Daoy (cell line): Measurements from ENCODE around the gene TFDP1. TPM values are rescaled to one million over a fixed set of nuclear protein-coding genes. Genes with fewer than 3 reads are reported as not detected.

Experiments
- DNase-seq: peaks from one replicate; pipeline ENCODE4 v3.0.0-alpha.2; 2015; ENCODE audit warnings: low read depth
- total RNA-seq: library from RNA; depleted of rRNA; stranded (reverse); fragments of >200 nt; shearing (Covaris generic); gene quantifications from 2 replicates; pipeline ENCODE4 v1.2.3, GENCODE V29; 2014; rRNA removed

TFDP1 gene, protein sequence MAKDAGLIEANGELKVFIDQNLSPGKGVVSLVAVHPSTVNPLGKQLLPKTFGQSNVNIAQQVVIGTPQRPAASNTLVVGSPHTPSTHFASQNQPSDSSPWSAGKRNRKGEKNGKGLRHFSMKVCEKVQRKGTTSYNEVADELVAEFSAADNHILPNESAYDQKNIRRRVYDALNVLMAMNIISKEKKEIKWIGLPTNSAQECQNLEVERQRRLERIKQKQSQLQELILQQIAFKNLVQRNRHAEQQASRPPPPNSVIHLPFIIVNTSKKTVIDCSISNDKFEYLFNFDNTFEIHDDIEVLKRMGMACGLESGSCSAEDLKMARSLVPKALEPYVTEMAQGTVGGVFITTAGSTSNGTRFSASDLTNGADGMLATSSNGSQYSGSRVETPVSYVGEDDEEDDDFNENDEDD
- 67.3 and 83.6 TPM in 2 replicates for total RNA-seq

DNA sequence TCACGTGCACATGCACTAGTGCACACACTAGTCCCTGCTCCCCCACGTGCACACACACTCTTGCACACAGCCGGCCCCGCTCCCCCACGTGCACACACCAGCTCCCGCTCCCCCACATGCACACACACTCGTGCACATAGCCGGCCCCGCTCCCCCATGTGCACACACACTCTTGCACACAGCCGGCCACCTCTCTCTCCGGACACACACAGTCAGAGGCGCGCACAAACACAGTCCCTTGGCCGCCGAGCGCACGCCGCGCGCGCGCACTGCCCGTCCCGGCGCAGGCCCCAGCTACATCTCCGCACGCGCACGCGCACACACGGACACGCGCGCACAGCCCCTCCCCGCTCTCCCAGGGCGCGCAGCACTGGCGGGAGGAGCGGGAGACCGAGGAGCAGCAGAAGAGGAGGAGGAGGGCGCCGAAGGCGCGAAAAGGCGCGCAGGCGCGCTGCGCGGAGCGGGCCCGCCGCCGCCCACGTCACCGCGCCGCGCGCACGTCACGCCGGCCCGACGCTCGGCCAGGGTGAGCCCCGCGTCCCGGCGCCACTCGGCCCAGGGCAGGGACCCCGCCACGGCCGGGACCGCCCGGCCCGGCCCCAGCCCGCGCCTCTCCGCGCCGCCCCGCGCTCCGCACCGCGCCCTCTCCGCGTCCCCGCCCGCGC, at the start of gene TFDP1:
TFDP1 (plus strand) TSS at position 549 of the 665 bp plus-strand sequence. CDS start 1,085 bp downstream, outside the sequence.
- DNase-seq: peak; percentile 92

DNA sequence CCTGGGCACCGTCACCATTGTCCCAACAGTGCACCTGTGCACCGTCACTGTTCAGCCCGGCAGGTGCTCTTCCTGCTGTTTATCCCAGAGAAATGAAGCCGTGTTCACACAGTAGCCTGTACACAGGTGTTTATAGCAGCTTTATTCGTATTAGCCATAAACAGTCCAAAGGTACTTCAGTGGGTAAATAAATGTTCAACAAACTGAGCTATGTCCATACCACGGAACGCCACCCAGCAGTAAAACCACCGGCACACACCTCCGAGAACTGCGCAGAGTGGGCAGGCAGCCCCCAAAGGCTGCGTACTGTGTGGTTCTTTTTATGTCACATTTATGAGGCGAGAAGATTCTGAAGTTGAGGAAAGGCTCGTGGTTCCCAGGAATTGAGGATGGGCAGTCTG, 49.2 kb upstream of the TFDP1 start:
- no peak for DNase-seq

DNA sequence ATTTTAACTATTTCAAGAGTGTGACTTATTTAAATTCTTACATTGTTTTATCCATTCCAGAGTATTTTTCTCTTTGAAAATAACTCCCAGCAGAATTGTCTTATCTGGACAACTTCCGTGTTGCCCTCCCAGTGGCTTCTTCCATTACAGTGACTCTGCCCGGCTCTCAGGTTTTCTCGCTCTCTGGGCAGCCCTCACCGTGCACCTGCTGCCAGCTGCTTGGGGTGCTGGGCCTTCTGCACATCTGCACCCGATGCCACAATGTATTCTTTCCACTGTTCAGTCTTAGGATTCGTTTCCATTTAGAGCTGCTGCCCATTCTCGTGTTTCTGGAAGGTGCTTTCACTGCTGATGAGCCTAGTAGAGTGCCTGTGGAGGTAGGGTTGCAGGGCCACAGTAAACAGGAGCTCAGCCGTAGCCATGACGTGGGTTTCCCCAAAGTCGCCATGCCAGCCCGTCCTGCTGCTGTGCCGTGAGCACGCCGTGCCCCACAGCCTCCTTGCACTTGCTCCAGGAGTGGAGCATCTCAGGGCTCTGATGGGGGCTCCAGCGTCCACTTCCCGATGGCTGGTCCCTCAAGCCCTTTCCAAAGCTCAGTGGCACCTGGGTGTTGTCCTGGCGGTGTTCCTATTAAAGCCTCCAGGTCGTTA, 48.0 kb upstream of the TFDP1 start:
- DNase-seq: no peak

DNA sequence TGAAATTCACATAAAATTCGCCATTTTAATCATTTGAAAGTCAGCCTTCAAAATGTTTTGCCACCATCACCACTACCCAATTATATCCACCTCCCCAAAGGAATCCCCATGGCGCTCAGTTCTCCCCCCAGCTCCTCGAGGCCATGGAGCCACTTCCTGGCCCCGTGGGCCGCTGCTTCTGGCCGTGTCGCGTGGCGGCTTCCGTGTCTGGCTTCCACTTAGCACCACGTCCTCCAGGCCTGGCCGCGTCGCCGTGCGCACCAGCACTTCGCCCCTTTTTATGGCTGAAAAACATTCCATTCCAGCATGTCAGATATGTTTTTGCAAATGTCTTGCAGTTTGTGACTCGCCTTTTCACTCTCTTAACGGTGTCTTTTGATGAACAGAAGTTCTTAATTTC, 47.3 kb upstream of the TFDP1 start:
- no peak for DNase-seq

DNA sequence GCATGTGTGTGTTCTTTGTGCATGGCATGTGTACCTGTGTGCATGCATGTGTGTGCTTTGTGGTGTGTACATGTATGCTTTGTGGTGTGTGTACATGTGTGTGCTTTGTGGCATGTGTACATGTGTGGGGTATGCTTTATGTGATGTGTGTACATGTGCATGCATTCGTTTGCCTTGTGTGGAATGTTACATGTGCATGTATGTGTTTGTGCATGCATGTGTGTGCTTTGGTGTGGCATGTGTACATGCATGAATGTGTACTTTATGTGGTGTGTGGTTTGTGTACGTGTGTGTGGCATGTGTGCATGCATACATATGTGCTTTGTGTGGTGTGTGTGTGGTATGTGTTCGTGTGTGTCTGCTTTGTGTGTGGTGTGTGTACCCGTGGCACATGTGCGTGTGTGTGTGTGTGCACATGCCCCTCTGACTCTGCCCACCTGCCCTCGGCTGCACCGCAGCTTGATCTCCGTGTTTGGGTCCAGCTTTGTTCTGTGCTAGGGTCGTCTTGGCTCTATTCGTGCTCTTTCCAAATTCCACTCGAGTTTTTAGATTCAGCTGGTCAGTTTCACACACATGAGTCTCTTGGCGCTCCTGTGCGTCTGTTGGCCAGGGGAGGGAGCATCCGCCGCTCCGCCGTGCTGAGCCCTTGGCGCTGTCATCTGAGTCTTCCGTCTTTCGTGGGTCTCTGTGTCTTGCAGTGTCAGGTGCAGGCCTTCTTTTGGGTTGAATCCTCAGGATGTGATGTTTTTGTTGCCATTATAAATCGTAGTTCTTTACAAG, 46.5 kb upstream of the TFDP1 start:
- DNase-seq: no peak

DNA sequence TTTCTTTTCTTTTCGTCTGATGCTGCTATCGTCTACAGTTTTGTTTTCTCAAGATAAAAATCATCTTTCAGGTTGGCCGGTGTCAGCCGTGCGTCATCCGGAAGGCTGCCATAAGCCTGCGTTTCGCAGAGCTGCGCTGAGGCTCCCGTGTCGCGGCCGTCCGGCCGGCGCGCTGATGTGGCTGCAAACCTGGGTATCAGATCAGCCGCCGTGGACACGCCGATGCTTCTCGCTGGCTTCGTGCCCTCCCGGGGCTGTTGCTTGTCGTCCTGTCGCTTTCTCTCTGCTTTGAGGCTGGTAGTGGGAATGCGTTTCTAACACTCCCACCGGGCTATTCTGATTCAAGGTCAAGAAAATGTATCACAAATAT, 45.9 kb upstream of the TFDP1 start:
- DNase-seq: no peak

DNA sequence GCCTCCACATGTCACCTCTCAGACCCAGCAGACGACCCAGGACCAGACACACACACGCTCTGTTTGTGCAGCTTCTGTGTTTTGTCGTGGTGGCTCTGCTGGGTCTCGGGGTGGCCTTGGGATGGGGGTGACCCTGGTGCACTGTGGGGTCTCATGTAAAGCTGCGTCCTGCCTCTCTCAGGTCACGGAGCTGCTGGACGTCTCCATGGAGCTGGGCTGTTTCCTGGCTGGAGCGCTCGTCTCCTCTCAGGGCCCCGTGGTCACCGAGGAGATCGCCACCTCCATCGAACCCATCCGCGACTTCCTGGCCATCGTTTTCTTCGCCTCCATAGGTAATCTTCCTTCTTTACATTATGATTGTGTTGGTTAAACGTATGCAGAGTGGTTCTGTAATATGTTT, 45.4 kb upstream of the TFDP1 start:
- no peak for DNase-seq

DNA sequence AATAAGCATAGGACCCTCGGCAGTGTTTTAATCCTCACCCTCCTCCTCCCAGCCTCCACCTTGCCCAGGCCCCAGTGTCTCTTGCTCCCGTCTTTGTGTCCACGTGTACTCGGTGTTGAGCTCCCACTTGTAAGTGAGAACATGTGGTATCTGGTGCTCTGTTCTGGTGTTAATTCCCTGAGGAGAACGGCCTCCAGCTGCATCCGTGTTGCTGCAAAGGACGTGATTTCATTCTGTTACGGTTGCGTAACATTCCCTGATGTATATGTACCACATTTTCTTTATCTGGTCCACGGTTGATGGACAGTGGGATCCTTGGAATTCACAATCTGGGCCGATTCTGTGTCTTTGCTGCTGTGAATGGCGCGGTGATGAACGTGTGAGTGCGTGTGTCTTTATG, 44.7 kb upstream of the TFDP1 start:
- DNase-seq: no peak

DNA sequence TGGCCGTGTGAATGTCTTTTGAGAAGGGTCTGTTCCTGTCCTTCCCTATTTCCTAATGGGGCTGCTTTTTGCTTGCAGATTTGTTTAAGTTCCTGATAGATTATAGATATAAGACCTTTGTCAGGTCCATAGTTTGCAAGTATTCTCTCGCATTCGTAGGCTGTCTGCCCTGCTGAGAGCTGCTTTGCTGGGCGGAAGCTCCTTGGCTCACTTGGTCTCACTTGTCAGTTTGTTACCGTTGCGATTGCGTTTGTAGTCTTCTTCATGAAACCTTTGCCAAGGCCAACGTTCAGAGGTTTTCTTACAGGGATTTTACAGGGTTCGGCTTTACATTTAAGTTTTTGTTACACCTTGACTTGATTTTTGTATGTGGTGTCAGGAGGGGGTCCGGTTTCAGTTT, 44.0 kb upstream of the TFDP1 start:
- no peak for DNase-seq

DNA sequence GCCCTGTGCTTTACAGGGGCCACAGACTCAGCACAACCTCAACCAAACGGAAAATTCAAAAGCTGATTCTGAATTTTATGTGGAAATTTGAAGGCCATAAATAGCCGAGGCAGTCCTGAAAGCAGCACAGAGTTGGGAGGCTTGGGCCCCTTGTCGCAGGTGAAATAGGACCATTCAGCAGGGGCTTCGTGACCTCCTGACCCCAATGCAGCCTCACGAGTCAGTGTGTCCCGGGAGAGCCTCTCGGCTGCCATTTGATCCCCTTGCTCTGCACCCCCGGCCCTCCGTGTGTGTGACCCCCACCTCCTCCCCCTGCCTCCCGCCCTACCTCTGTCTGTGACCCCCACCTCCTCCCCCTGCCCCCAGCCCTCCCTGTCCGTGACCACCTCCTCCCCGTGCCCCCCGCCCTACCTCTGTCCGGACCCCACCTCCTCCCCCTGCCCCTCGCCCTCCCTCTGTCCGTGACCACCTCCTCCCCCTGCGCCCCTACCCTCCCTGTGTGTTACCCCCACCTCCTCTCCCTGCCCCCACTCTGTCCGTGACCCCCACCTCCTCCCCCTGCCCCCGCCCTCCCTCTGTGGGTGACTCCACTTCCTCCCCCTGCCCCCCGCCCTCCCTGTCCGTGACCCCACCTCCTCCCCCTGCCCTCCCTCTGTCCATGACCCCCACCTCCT, 41.7 kb upstream of the TFDP1 start:
- no peak for DNase-seq

DNA sequence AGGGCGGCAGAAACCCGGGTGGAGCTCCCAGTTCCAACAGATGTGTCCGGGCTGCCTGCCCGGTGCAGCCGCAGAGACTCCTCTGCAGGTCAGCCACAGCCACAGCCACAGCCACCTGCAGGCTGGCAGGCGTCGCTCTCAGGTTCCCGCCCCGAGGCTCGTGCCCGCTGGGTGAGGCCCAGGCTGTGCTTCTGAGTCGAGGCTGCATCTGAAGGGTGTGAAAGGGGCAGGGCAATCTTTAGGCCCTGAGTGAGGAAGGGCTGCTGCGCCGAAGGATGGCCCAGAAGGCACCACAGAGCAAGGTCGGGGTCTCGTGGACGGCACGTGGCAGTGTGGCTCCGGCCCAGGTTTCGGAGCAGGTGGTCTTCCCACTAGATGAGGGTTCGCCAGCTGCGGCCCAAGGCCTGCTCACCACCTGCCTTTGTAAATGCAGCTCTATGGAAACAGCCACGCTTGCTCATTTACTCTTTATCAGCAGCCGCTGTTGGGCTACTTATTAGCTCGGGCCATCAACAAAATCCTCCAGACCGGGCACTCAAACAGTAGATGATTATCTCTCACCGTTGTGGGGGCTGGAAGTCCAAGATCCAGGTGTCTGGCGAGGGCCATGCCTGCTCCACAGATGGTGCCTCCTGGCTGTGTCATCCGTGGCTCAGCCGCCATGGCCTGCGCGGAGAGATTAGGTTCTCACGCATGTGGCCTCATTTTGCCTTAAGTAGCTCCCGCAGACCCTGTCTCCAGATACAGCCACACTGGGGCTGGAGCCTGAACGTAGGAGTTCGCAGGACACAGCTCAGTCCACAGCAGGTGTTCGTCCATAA, 40.3 kb upstream of the TFDP1 start:
- no peak for DNase-seq

DNA sequence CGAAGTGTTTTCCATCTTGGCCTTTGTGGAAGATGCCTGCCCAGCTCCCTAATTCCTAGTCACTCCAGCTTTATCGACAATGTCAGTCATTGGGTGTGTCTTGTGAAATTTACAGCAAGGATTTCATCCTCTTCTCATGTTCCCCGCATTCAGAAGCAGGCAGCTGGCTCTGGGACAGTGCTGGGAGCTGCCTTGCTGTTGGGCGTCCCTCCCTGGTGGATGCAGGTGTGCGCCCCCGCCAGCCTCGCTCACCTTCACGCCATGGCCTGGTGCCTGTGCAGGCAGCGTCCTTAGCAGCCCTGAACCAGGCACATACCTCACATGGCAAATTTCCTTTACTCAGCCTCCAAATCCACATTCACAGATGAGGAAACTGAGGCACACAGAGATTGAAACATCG, 39.7 kb upstream of the TFDP1 start:
- no peak for DNase-seq

DNA sequence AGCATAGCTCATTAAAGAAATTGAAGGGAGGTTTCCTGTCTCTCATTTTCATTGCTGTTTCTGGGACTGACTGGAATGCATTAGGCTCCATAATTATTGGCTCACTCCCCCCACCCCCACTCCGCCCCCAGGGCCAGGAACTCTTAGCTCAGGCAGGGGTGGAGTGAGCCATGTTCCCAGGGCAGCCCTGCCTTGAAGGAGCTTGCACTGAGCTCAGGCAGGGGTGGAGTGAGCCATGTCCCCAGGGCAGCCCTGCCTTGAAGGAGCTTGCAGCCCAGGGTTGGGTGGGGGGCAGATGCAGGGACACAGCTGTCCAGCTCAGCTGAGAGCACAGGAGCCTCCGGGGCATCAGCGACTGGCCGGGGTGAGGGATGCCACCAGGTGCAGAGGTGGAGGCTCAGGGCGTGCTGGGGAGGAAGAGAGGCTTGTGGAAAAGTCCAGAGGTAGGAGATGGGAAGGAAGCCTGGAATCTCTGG, 39.1 kb upstream of the TFDP1 start:
- no peak for DNase-seq

DNA sequence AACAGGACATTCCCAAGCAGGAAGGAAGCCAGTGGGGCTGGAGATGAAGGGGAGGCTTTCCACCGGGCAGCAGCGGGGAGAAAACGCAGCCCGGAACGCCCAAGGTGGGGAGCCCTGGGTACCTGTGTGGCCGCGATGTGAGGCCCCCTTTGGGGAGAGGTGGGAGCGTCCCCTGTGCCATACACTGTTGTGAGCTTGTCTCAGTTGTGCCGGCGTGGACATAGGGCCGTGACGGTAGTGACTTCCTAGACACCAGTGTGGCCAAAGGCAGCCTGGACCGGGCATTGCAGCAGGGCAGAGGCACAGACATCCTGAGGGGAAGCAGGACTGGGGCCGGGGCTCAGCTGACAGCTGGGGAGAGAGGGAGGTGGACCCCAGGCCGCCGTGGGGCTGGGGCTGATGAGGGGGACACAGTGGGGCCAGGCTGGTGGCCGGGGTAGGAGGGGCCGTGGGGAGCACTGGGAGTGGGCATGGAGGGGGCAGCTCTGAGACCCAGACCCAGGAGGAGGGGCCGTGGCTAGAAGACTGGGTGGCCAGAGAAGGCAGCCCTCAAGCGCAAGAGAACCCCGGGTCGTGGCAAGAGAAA, 38.5 kb upstream of the TFDP1 start:
- no peak for DNase-seq

DNA sequence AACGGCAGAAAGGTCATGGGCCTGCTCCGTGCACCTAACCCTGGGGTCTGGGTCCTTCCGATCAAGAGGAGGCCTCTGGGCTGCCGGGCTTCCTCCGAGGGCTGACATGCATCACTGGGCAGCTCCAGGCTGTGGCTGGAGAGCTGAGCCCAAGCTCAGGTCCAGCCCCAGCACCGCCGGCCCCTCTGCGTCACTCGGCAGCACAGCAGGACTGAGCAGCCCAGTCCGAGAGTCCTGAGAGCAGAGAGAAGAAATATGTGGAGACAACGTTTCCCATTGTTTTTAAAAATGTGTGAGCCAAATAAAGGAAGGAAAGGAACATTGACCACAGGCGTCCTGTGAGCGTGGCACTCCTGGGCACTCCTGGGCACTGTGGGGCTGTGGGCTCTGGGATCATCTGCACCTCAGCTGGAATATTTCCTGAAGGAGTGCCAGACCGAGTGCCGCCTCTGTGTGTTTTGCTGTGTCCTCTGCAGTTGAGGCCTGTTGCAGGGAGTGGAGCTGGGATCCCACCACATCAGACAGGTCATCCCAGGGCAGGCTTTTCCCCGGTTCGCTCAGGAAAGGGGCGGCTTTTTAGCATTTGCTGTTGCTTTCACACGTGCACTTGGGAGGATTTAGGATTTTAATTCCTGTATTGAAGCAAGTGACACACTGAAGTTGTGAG, 37.8 kb upstream of the TFDP1 start:
- no peak for DNase-seq

DNA sequence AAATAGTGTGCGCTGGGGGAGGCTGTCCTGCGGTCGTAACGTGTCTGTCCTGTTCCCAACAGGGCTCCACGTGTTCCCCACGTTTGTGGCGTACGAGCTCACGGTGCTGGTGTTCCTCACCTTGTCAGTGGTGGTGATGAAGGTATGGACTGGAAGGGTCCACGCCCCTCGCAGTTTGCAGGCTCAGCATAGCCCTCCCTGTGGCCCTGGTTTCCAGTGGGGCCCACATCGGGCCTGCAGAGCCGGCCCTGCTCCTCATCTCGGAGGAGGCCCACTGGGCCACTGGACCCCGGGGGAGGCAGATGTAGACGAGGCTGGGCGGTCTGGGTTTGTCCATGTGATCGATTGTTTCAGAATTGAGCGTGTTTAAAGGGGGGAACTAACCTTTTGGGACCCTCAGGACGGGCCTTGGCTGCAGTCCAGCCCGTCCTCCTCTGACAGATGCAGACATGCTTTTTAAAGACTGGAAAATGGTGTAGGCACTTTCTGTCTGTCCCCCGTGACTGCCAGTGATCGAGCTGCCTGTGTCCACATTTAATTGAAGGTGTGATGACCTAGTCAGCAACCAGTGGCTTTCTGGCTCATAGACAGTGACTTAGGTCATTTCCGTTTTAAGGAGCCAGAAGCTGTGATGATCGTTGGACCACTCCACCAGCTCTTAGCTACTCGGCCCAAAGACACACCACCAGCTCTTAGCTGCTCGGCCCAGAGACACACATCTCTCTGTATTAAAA, 37.1 kb upstream of the TFDP1 start:
- DNase-seq: peak; percentile 74

DNA sequence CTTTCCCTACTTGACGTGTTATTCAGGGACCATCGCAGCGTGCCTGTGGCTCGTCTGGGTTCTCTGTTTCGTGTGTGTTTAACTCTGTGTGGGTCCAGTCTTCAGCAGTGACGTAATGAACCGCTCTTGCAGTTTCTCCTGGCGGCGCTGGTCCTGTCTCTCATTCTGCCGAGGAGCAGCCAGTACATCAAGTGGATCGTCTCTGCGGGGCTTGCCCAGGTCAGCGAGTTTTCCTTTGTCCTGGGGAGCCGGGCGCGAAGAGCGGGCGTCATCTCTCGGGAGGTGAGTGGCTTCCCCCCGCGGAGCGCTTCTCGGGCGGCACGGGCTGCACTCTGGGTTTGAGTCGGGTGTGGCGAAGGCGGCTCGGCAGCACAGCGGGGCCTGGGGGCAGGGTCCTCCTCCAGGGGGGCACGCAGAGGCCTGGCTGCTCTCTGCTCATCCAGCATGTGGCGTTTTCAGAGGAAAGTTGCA, 36.3 kb upstream of the TFDP1 start:
- DNase-seq: peak; percentile 64

DNA sequence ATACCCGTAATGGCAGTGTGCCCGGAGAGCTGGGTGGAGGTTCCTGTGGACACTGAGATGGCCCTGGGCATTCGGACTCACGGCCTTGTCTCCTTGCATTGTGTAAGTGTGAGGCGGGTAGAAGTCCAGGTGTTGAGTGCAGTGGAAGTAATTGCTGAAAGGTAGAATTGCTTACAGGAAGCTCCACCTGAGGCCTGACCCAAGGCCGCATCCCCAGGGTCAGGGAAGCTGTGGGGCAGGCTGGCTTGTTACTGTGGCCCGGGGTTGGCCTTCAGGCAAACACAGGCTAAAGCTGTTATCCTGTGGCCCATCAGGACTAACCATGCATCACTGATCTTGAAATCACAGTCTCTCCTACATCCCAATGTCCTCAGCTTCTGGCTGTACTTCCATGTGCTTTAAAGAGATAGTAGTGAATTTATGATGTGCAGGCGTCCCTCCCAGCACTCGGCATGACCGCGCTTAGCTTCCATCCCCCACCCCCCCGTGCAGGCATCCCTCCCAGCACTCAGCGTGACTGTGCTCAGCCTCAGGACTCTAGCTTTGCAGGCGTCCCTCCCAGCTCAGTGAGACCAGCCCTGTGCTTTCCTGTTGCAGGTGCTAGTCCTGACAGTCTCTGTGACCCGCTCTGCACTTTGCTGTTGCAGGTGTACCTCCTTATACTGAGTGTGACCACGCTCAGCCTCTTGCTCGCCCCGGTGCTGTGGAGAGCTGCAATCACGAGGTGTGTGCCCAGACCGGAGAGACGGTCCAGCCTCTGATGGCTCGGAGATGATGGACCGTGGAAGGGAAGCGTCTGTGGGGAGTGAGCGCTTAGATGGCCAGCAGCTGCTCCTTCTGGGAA, 35.6 kb upstream of the TFDP1 start:
- DNase-seq: no peak
